AG10803 (cell line): ENCODE measurements around the gene POC5.

Experiments used
- DNase-seq: peaks from one replicate; pipeline ENCODE4 v3.0.0; 2010; ENCODE audit warnings: low read depth
- H3K4me3 ChIP-seq: 2 replicates; pipeline ENCODE4 v1.5.1; 2011; ENCODE audit warnings: mild to moderate bottlenecking, low read length, control low read depth
- CTCF ChIP-seq: conservative IDR thresholded peaks from 2 replicates; pipeline ENCODE4 v1.5.1; 2011; ENCODE audit warnings: mild to moderate bottlenecking, low read length, control low read depth, inconsistent platforms

The POC5 gene

GRCh38 chr5:75681125-75681830 lies 36.0 kb downstream of the POC5 start:
- peak; percentile 74 for TF ChIP-seq CTCF
- peak; percentile 50 for DNase-seq
- peak overlapping the region; percentile 4 for H3K4me3 ChIP-seq

DNA sequence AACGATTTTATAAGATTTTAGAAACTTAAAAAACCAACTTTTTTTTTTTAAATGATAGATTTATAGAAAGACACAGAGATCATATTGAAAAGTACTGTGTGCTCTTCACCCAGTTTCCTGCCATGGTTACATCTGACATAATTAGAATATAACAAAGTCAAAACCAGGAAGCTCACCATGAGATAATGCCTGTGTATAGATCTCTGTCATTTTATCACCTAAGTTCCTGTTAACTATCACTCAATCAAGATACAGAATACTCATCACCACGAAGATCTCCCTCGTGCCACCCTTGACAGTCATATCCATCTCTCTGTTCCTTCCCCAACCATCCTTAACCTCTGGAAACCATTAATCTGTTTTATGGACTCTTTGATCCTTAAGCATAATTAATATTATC lies 39.1 kb downstream of the POC5 start:
- H3K4me3 ChIP-seq = no peak overlapping the region
- no peak for DNase-seq
- TF ChIP-seq CTCF = no peak

- no peak overlapping the region for H3K4me3 ChIP-seq
- no peak for DNase-seq
- TF ChIP-seq CTCF = no peak
Measured at GRCh38 chr5:75677607-75678006, 39.6 kb downstream of the POC5 start.

GRCh38 chr5:75675783-75676182 lies 41.5 kb downstream of the POC5 start:
- H3K4me3 ChIP-seq = no peak overlapping the region
- TF ChIP-seq CTCF = no peak
- no peak for DNase-seq

DNA sequence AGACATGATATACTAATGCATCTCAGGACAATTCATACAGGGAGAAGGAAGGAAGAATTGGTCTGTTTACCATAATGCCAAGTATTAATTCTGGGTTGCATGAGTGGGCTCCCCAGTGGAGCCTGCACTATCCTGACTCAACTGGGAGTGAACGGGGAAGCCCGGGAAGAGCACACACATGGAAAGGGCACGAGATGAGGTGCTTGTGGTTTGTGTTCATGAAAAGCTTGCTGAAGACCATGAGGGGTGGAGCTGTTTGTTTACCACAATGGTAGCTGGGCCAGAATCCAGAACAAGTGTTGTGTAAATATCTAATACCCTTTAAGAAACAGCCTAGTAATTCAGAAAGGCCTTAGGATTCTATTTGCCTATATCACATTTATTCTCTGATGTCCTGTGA lies 44.6 kb downstream of the POC5 start:
- TF ChIP-seq CTCF = no peak
- DNase-seq = no peak
- no peak overlapping the region for H3K4me3 ChIP-seq

DNA sequence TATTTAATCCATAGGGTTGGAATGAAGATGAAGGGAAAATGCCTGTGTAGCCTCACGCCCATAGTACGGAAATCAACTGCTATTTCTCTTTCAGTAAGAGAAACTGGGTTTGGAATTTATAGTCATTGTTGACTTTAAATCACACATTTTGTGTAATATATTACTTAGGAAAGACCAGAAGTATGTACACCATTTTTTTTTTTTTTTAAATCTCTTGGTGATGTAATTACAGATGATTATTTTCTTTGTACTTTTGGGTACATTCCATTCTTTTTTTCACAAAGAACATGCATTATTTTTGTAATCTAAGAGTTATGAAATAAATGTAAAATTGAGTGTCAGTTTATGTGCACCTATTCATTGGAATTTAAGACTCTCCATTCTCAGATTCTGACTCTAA lies 45.7 kb downstream of the POC5 start:
- no peak for TF ChIP-seq CTCF
- no peak overlapping the region for H3K4me3 ChIP-seq
- DNase-seq = no peak

DNA sequence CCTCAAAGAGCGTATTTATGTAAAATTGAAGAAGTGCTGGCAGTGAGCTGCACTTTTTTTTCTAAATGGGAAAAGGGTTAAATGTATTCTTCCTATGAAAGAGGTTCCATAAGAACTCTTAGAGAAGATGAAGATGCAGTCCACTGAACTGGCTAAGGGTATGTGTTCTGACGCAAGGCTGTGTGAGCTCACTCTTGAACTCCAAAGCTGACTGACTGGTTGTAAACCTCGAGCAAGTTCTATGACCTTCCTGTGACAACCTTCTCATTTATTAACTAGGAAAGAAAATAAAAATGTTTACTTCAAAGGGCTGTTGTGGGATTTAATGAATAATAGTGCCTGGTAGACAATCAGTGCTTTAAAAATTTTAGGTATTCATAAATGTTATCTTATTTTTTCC lies 46.7 kb downstream of the POC5 start:
- TF ChIP-seq CTCF = no peak
- no peak overlapping the region for H3K4me3 ChIP-seq
- no peak for DNase-seq
